GM10266 (cell line): ENCODE results near the gene SOD3.

ENCODE experiments used
- DNase-seq: peaks from one replicate; pipeline ENCODE4 v3.0.0; 2012; ENCODE audit errors: extremely low spot score
- CTCF ChIP-seq: IDR thresholded peaks from 2 replicates; pipeline ENCODE4 v1.5.1; 2012; ENCODE audit warnings: mild to moderate bottlenecking, low read depth; ENCODE audit not compliant: control insufficient read depth, insufficient read depth; ENCODE audit errors: missing control alignments

Gene SOD3

GRCh38 chr4:24794916-24795665 lies at the start of gene SOD3:
Gene SOD3 (plus strand): TSS chr4:24795573. CDS start chr4:24799522, 3,949 bp downstream.
- no peak for TF ChIP-seq CTCF
- DNase-seq: no peak

GRCh38 chr4:24747234-24747975 lies 48.0 kb upstream of the SOD3 start:
- no peak for DNase-seq
- no peak for TF ChIP-seq CTCF

- no peak for TF ChIP-seq CTCF
- DNase-seq: no peak
Measured at GRCh38 chr4:24748023-24748422, 47.4 kb upstream of the SOD3 start.

- no peak for DNase-seq
- TF ChIP-seq CTCF: no peak
Measured at GRCh38 chr4:24748758-24749350, 46.5 kb upstream of the SOD3 start.

GRCh38 chr4:24750106-24750505 lies 45.3 kb upstream of the SOD3 start:
- DNase-seq: no peak
- no peak for TF ChIP-seq CTCF

- no peak for TF ChIP-seq CTCF
- DNase-seq: no peak
Measured at GRCh38 chr4:24751926-24752539, 43.3 kb upstream of the SOD3 start.

GRCh38 chr4:24753519-24753918 lies 41.9 kb upstream of the SOD3 start:
- DNase-seq: no peak
- TF ChIP-seq CTCF: no peak
